Measurements from ENCODE around the gene KCNK4. TPM values are rescaled to one million over a fixed set of nuclear protein-coding genes. Genes with fewer than 3 reads are reported as not detected.
A peak's percentile ranks its signal among the peaks of the same experiment; 100 is the strongest.
"Not testable (repeated sequence)": the region's sequence is repeated elsewhere in the genome, so short reads cannot be mapped to it uniquely, and the experiment has no call there.

Gene KCNK4
- total RNA-seq, 1 donor from 2014 or later, result not detected

DNA sequence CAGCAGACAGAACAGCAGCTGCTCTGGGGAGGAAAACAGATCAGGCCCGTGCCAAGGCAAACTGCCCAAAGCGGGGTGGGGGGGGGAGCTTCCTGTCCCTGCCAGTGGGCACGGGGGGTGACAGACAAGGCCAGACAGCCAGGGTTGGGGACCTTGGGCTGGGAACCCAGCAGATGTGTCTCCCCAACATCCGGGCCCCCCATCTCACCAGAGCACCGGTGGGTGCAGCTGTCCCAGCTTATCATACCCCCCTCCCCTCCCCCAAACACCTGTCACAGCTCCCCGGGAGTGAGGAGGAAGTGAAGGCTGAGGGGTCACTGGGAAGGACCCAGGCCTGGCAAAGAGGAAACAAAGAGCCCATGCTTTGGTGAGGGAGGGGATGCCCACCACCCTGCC, 45.7 kb upstream of the KCNK4 start:
- H3K36me3 Mint-ChIP-seq, result no peaks in the 10 kb centered on the region
- peak overlapping the region; percentile 99 for H3K27ac Mint-ChIP-seq
- H3K9me3 Mint-ChIP-seq, result no peaks in the 10 kb centered on the region
- DNase-seq (ENCODE audit: extremely low spot score, unreplicated experiment), result no peak
- H3K27me3 Mint-ChIP-seq, result no peaks in the 10 kb centered on the region
- H3K4me3 Mint-ChIP-seq, result peak overlapping the region; percentile 94
- TF ChIP-seq, protein P1, sequence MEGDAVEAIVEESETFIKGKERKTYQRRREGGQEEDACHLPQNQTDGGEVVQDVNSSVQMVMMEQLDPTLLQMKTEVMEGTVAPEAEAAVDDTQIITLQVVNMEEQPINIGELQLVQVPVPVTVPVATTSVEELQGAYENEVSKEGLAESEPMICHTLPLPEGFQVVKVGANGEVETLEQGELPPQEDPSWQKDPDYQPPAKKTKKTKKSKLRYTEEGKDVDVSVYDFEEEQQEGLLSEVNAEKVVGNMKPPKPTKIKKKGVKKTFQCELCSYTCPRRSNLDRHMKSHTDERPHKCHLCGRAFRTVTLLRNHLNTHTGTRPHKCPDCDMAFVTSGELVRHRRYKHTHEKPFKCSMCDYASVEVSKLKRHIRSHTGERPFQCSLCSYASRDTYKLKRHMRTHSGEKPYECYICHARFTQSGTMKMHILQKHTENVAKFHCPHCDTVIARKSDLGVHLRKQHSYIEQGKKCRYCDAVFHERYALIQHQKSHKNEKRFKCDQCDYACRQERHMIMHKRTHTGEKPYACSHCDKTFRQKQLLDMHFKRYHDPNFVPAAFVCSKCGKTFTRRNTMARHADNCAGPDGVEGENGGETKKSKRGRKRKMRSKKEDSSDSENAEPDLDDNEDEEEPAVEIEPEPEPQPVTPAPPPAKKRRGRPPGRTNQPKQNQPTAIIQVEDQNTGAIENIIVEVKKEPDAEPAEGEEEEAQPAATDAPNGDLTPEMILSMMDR (conservative IDR thresholded peaks at IDR 0.05), result no peak
- H3K4me1 Mint-ChIP-seq (ENCODE audit: unreplicated experiment), result peaks cover 16% of the 10 kb centered on the region

DNA sequence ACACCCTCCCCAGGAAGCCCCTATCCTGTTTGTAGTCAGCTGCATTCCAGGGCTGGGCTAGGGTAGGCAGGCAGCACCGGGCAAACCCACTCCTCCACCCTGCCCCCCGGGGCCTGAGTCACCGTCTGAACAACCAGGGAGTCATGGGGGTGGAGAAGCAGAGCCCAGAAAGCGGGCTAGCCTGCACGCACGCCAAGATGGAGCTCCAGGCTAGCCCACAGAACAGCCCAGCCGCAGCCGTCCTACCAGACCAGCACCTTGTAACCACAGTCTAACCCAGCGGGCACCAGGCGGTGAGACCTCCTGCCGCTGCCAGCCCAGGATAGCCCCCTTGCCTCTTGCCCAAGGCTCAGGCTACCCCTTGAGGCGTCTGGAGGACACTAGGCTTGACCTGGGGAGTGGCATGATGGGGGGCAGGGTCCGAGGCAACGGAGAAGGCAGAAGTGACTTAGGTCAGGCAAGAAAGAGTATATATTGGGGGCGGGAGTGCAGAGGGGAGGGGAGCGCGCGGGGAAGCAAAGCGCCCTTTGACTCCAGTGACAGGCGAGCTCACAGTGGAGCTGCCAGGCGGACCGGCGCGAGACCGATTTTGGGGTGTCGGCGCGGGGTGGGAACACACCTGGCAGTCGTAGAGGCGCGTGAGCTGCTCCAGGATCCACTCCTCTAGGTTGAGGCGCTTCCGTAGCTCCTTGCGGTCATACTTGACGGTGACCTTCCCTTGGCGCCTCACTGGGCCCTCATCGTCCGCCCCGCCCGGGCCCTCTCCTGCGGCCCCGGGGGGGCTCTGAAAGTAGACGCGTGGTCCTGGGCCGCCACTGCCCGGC, 45.1 kb upstream of the KCNK4 start:
- Mint-ChIP-seq H3K4me1 (ENCODE audit: unreplicated experiment) (peaks cover 16% of the 10 kb centered on the region), H3K9me3 (no peaks in the 10 kb centered on the region), H3K36me3 (no peaks in the 10 kb centered on the region), H3K27ac (peak overlapping the region; percentile 99), H3K4me3 (peak overlapping the region; percentile 94), H3K27me3 (no peaks in the 10 kb centered on the region)
- no peak for DNase-seq (ENCODE audit: extremely low spot score, unreplicated experiment)
- TF ChIP-seq, protein P1 (conservative IDR thresholded peaks at IDR 0.05), result peak; percentile 17

DNA sequence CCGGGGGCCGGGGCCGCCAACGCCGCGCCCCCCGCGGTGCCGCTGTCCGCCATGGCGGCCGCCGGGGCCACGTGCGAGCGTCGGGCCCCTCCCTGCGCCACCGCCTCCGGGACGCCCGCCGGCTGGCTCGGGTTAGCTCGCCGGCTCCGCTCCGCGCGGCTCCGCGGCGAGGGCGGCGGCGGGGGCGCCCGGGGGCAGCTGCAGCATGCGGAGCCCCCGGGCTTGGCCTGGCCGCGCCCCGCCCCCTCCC, 44.6 kb upstream of the KCNK4 start:
- Mint-ChIP-seq H3K4me3 (peak overlapping the region; percentile 94), H3K4me1 (ENCODE audit: unreplicated experiment) (peaks cover 16% of the 10 kb centered on the region)
- not testable (repeated sequence) for H3K36me3 Mint-ChIP-seq; DNase-seq (ENCODE audit: extremely low spot score, unreplicated experiment); H3K27me3 Mint-ChIP-seq; H3K27ac Mint-ChIP-seq; H3K9me3 Mint-ChIP-seq

DNA sequence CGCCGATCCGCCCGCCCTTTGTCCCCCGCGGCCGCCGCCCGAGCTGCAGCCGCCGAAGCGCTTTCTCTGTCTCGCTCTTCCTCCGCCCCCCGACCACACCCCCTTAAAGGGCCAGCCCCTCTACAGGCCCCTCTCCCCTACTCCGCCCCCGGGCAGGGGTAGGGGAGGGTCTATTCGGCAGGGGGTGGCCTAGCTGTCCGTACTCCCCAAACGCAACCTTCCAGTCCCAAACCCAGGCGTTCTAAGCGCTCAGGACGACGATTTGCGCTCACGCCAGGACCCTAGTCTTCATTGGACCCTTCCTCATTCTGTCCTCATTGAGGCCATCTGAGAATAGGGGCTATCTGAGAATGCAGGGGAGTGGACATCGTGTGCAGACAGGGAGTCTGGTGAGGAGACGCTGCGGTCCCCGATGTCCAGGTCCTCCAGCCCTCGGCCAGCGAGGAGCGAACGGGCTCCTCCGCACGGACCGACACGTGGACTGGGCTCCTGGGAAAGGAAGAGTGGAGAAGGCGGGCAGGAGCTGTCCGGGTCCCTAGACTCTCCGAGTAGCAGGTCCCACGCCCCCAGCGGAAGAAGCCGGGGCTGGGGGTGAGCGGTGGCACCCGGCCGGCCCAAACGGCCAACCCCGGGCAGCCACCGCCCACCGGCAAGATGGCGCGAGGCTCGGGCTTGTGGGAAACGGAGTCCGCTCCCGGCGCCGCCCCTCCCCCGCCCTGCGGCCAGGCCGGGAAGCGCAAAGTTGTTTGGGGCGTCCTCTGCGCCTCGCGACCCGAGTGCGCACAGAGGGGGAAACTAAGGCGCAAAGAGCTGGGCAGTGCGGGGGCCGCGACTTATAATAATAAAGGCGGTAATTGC, 44.0 kb upstream of the KCNK4 start, which contains the start of gene PPP1R14B:
TSS of gene PPP1R14B (minus strand) at position 73 of the 858 bp plus-strand sequence. CDS start 270 bp downstream, outside the sequence.
- peak; percentile 90 for DNase-seq (ENCODE audit: extremely low spot score, unreplicated experiment)
- H3K4me3 Mint-ChIP-seq, result peak within 1 kb of the TSS; percentile 94
- peak within 1 kb of the TSS; percentile 99 for H3K27ac Mint-ChIP-seq
- no peaks in the 10 kb centered on the region for H3K36me3 Mint-ChIP-seq
- peaks cover 16% of the 10 kb centered on the region for H3K4me1 Mint-ChIP-seq (ENCODE audit: unreplicated experiment)
- TF ChIP-seq, protein P1 (conservative IDR thresholded peaks at IDR 0.05), result peak; percentile 33
- H3K9me3 Mint-ChIP-seq, result no peaks in the 10 kb centered on the region
- no peaks in the 10 kb centered on the region for H3K27me3 Mint-ChIP-seq

DNA sequence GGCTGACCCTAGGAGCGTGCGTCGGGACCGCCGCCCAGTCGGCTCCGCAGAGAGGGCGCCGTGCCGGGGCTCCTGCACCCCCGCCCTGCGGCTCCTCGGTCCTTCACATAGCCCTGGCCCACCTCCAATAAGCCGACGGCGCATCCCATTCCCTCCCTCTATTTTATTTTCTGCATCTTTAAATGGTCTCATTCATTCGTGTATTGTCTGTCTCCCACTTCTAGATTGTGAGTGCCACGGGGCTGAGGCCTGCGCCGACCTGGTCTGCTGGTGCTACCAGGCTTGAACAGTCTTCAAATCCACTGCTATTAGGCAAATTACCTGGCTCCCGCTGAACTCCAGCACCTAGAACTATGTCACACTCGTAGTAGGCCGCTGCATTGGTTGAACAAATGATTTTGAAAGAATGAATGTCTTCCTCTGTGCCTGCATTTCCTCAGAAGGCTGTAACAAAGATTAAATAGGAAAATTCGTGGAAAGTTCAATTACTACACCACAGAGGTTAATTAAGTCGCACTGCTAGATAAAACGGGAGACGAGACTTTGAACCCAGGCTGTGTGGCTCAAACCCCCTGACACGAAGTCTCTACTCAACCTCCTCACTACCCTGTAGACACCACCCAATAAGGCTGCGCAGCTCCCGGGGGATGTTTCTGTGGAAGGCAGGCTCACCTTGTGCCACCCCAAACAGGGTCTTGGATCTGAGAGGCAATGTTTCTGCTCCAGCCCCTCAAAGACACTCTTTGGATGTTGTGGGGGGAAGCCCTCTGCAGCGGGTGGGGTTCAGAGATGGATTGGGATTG, 43.2 kb upstream of the KCNK4 start:
- Mint-ChIP-seq H3K4me3 (peak overlapping the region; percentile 85), H3K27ac (peak overlapping the region; percentile 76), H3K36me3 (no peaks in the 10 kb centered on the region), H3K4me1 (ENCODE audit: unreplicated experiment) (peaks cover 13% of the 10 kb centered on the region), H3K27me3 (no peaks in the 10 kb centered on the region), H3K9me3 (no peaks in the 10 kb centered on the region)
- TF ChIP-seq, protein P1 (conservative IDR thresholded peaks at IDR 0.05), result peak; percentile 4
- no peak for DNase-seq (ENCODE audit: extremely low spot score, unreplicated experiment)

Measured in type B pancreatic cell (in vitro differentiated cells).